Endodermal cell (in vitro differentiated cells): ENCODE data around the gene UQCRQ. TPM values are rescaled to one million over a fixed set of nuclear protein-coding genes. Genes with fewer than 3 reads are reported as not detected.

Experiments used
- DNase-seq: peaks from one replicate; pipeline ENCODE4 v3.0.0-alpha.2; 2017
- H3K27ac ChIP-seq: 2 replicates; pipeline ENCODE4 v1.5.1; 2013; ENCODE audit warnings: mild to moderate bottlenecking, low read depth, low read length, moderate library complexity
- H3K27me3 ChIP-seq: 2 replicates; pipeline ENCODE4 v1.6.1; 2013; ENCODE audit warnings: mild to moderate bottlenecking, low read length, moderate library complexity; ENCODE audit not compliant: insufficient read depth, control insufficient read depth, poor library complexity, severe bottlenecking
- H3K36me3 ChIP-seq: 2 replicates; pipeline ENCODE4 v1.7.0; 2013; ENCODE audit warnings: mild to moderate bottlenecking, low read length, moderate library complexity; ENCODE audit not compliant: control insufficient read depth, insufficient read depth
- H3K4me1 ChIP-seq: one replicate; pipeline ENCODE4 v1.7.0; 2013; ENCODE audit warnings: low read length; ENCODE audit not compliant: control insufficient read depth, insufficient read depth
- H3K4me3 ChIP-seq: 2 replicates; pipeline ENCODE4 v1.5.1; 2013; ENCODE audit warnings: mild to moderate bottlenecking, low read length, moderate library complexity
- H3K9ac ChIP-seq: 2 replicates; pipeline ENCODE4 v1.6.1; 2013; ENCODE audit warnings: mild to moderate bottlenecking, low read length, moderate library complexity; ENCODE audit not compliant: poor library complexity, severe bottlenecking; ENCODE audit errors: extremely low read depth
- H3K9me3 ChIP-seq: 2 replicates; pipeline ENCODE4 v1.6.1; 2013; ENCODE audit warnings: mild to moderate bottlenecking, low read length, moderate library complexity; ENCODE audit not compliant: control insufficient read depth
- H3K27ac Mint-ChIP-seq: 2 replicates; pipeline ENCODE4 v1.8.0; 2020; ENCODE audit warnings: mixed read lengths
- H3K27me3 Mint-ChIP-seq: 2 replicates; pipeline ENCODE4 v1.8.0; 2021; ENCODE audit warnings: mild to moderate bottlenecking, mixed read lengths; ENCODE audit not compliant: insufficient read depth
- H3K36me3 Mint-ChIP-seq: 2 replicates; pipeline ENCODE4 v1.8.0; 2020; ENCODE audit warnings: low read depth, mixed read lengths
- H3K4me1 Mint-ChIP-seq: 2 replicates; pipeline ENCODE4 v1.8.0; 2020; ENCODE audit warnings: mixed read lengths
- H3K4me3 Mint-ChIP-seq: 2 replicates; pipeline ENCODE4 v1.8.0; 2020; ENCODE audit warnings: mild to moderate bottlenecking, moderate library complexity, mixed read lengths
- H3K9me3 Mint-ChIP-seq: 2 replicates; pipeline ENCODE4 v1.8.0; 2020; ENCODE audit warnings: mild to moderate bottlenecking, mixed read lengths
- WGBS, 2 experiments: methylation state at CpG; one replicate each; pipeline versions ENCODE4 v1.1.5 to v1.1.7; 2013; ENCODE audit warnings: missing lambda C conversion rate in 2 of 2, mixed read lengths in 1 of 2; ENCODE audit not compliant: insufficient coverage in 1 of 2, insufficient read length in 1 of 2; 5-methylcytosine and 5-hydroxymethylcytosine counted together
- total RNA-seq, 2 donors: library from RNA; stranded (reverse); fragmentation: NEBNext Ultra II Directional in 1 of 2; extraction: Animal tissue kit (Norgen Biotek cat#: 25700) in 1 of 2; gene quantifications; 2 replicates in 1 of 2; 3 replicates in 1 of 2; pipeline ENCODE4 v1.2.1, GENCODE V29; 2021
- TF ChIP-seq, protein P1 (sequence below): fragments of 200-600 bp; sonication (generic); conservative IDR thresholded peaks from 2 replicates; pipeline ENCODE4 v1.5.0; 2021; ENCODE audit warnings: antibody characterized with exemption, mild to moderate bottlenecking

The UQCRQ gene
- total RNA-seq, 2 donors from 2014 or later, result 261 to 286 TPM

DNA sequence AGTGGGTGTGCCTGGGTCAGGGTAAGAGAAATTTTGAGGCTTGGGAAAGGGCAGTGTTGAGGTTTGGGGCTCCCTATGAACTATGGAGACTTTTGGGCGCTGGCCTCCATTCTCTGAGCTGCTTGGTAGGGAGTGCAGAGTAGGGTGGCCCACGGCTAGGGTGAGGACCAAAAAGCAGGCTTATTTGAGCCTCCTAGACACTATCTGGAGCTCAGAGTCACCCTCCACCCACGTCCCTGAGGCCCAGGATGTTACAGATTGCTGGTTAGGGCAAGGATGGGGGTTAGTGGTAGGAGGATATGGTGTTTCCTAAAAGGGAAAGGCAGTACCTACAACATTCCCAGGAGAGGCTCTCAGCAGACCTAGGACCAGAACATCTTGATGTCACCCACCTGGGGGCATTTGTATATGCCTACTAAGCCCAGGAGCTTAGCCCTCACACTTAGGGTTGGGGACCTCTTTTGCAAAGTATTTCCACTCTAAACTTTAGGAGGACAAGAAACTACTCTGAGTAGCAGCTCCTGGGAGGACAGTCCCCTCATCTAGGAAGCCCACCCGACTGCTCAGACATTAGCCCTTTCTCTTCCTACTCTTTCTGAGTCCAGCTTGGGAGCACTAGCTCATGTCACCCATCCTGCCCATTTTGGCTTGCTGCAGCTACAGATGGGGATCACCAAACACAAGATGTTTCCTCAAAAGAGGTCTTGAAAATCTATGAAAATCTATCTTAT, 38.3 kb upstream of the UQCRQ start:
- Histone ChIP-seq H3K4me3 (no peak overlapping the region), H3K36me3 (no peaks in the 10 kb centered on the region), H3K9ac (no peak overlapping the region), H3K27me3 (peaks cover 73% of the 10 kb centered on the region), H3K9me3 (no peaks in the 10 kb centered on the region), H3K4me1 (peaks cover 4% of the 10 kb centered on the region), H3K27ac (no peak overlapping the region)
- Mint-ChIP-seq H3K9me3 (no peaks in the 10 kb centered on the region), H3K36me3 (peaks cover 3% of the 10 kb centered on the region), H3K4me3 (no peak overlapping the region), H3K27ac (no peak overlapping the region), H3K4me1 (peaks cover 17% of the 10 kb centered on the region), H3K27me3 (peaks cover 59% of the 10 kb centered on the region)
- WGBS, 2 experiments, result 86 to 91% methylated on average over 1 to 4 of the region's 4 CpGs
- no peak for DNase-seq
- TF ChIP-seq, protein P1, sequence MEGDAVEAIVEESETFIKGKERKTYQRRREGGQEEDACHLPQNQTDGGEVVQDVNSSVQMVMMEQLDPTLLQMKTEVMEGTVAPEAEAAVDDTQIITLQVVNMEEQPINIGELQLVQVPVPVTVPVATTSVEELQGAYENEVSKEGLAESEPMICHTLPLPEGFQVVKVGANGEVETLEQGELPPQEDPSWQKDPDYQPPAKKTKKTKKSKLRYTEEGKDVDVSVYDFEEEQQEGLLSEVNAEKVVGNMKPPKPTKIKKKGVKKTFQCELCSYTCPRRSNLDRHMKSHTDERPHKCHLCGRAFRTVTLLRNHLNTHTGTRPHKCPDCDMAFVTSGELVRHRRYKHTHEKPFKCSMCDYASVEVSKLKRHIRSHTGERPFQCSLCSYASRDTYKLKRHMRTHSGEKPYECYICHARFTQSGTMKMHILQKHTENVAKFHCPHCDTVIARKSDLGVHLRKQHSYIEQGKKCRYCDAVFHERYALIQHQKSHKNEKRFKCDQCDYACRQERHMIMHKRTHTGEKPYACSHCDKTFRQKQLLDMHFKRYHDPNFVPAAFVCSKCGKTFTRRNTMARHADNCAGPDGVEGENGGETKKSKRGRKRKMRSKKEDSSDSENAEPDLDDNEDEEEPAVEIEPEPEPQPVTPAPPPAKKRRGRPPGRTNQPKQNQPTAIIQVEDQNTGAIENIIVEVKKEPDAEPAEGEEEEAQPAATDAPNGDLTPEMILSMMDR, result no peak

DNA sequence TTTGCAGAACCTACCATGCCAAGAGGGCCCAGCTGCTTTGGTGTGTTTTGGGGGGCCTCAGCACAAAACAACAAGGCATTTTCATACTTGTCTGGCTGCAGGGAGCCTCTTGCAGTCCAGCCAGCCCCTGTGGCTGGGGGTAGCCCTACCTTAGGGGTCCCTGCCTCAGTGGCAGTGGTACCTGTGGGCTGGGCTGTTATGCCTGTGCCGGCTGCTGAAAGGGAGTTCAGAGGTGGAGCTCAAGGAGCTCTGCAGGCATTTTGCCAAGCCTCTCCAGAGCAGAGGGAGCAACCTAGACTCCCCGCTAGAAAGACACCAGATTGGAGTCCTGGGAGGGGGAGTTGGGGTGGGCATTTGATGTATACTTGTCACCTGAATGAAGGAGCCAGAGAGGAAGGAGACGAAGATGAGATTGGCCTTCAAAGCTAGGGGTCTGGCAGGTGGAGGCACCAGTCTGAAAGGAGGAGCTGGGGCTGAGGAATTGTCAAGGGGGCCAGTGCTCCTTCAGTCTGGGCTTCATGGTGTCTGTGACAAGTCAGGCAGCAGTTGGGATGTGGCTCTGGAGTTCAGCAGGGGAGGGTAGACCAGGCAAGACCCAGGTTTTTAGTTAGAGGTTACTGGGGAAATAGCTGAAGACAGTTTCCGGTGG, 37.5 kb upstream of the UQCRQ start:
- H3K27ac Mint-ChIP-seq, result no peak overlapping the region
- Histone ChIP-seq H3K36me3 (no peaks in the 10 kb centered on the region), H3K27ac (no peak overlapping the region), H3K9me3 (no peaks in the 10 kb centered on the region), H3K27me3 (peaks cover 72% of the 10 kb centered on the region), H3K4me1 (no peaks in the 10 kb centered on the region), H3K4me3 (peak overlapping the region; percentile 74), H3K9ac (no peak overlapping the region)
- DNase-seq, result no peak
- WGBS, 2 experiments, result 76 to 94% methylated on average over 3 to 4 of the region's 4 CpGs
- no peaks in the 10 kb centered on the region for H3K9me3 Mint-ChIP-seq
- peak overlapping the region; percentile 71 for H3K4me3 Mint-ChIP-seq
- H3K27me3 Mint-ChIP-seq, result peaks cover 61% of the 10 kb centered on the region
- peaks cover 3% of the 10 kb centered on the region for H3K36me3 Mint-ChIP-seq
- peaks cover 17% of the 10 kb centered on the region for H3K4me1 Mint-ChIP-seq
- TF ChIP-seq, protein P1, result no peak

DNA sequence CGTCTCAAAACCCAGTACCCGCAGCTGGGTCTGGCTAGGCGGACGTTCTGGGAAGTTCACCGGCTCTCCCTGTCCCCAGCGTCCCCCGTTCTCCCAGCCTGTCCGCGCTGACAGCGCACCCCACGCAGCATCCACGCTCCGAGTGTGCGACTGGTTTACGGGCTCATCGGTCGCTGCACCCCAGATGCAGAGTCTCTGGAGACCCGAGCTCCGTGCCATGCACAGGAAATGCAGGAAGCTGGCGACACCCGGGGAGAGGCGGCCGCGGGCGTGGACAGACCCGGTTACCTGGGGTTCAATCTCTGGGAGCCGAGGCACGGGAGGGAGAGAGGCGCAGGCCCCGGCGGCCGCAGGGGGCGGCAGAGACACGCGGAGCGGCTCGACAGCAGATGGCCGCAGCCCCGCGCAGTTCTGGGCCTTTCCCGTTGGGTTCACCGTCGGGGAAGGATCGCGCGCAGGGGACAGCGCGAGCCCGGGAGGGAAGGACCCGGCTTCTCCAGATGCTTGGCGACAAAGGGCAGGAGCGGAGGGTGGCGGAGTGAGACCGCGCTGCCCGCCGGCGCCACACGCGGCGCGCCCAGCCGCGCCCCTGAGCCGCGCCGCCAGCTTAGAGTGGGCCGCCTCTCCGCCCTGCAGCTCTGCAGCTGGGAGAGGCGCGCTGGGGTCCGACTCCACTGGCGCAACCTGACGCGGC, 36.6 kb upstream of the UQCRQ start:
- Mint-ChIP-seq H3K4me3 (peak overlapping the region; percentile 71), H3K4me1 (peaks cover 17% of the 10 kb centered on the region), H3K36me3 (peaks cover 3% of the 10 kb centered on the region), H3K9me3 (no peaks in the 10 kb centered on the region), H3K27ac (peak overlapping the region; percentile 78), H3K27me3 (peaks cover 60% of the 10 kb centered on the region)
- Histone ChIP-seq H3K27ac (no peak overlapping the region), H3K4me1 (no peaks in the 10 kb centered on the region), H3K36me3 (no peaks in the 10 kb centered on the region), H3K27me3 (peaks cover 63% of the 10 kb centered on the region), H3K4me3 (peak overlapping the region; percentile 74), H3K9ac (peak overlapping the region; percentile 63), H3K9me3 (no peaks in the 10 kb centered on the region)
- TF ChIP-seq, protein P1, result peak; percentile 91
- DNase-seq, result peak; percentile 91
- 10 to 13% methylated on average over 64 to 75 of the region's 75 CpGs for WGBS, 2 experiments
